Activated CD4-positive, alpha-beta memory T cell treated with anti-CD3 and anti-CD28 coated beads for 36 hours (primary cell): ENCODE results near the gene ATXN2. TPM values are rescaled to one million over a fixed set of nuclear protein-coding genes. Genes with fewer than 3 reads are reported as not detected.
"Not testable (repeated sequence)": the region's sequence is repeated elsewhere in the genome, so short reads cannot be mapped to it uniquely, and the experiment has no call there.

ENCODE experiments used
- CTCF ChIA-PET: fragments of 350-600 bp; sonication (Branson Sonifier 250); formaldehyde crosslinking; loops from one replicate; lab custom pipeline; 2021; ENCODE audit warnings: antibody characterized with exemption, inconsistent platforms; lab: Charles Lee
- POLR2A ChIA-PET: fragments of 350-600 bp; sonication (Branson Sonifier 250); formaldehyde crosslinking; loops from one replicate; lab custom pipeline; 2021; ENCODE audit warnings: antibody characterized with exemption; lab: Charles Lee
- DNase-seq: peaks from one replicate; pipeline ENCODE4 v3.0.0-alpha.2; 2020
- H3K27ac Mint-ChIP-seq: one replicate; pipeline ENCODE4 v1.8.0; 2021; ENCODE audit warnings: mixed read lengths
- H3K27me3 Mint-ChIP-seq: one replicate; pipeline ENCODE4 v1.8.0; 2021; ENCODE audit warnings: mixed read lengths
- H3K36me3 Mint-ChIP-seq: one replicate; pipeline ENCODE4 v1.8.0; 2021; ENCODE audit warnings: mixed read lengths
- H3K4me1 Mint-ChIP-seq: one replicate; pipeline ENCODE4 v1.8.0; 2021; ENCODE audit warnings: low read depth, mixed read lengths
- H3K4me3 Mint-ChIP-seq: one replicate; pipeline ENCODE4 v1.8.0; 2021; ENCODE audit warnings: mild to moderate bottlenecking, mixed read lengths
- H3K9me3 Mint-ChIP-seq: one replicate; pipeline ENCODE4 v1.8.0; 2021; ENCODE audit warnings: mixed read lengths
- intact Hi-C: fragments of 100-400 bp; cut with micrococcal nuclease; formaldehyde crosslinking; loops from one replicate; pipeline ENCODE4 v1.15.1; 2023
- total RNA-seq, 2 experiments: library from RNA; stranded (reverse); gene quantifications; one replicate each; pipeline ENCODE4 v1.2.3, GENCODE V29; 2021

The ATXN2 gene
- total RNA-seq, 2 experiments from 2014 or later: 38.2 to 39.4 TPM

- no peaks in the 10 kb centered on the region for H3K27me3 Mint-ChIP-seq
- no peaks in the 10 kb centered on the region for H3K4me1 Mint-ChIP-seq
- ChIA-PET CTCF (interaction anchor here (1.3 to 3.5 kb wide), 2 partner anchors 68 to 123 kb away, joined by 6 to 21 read pairs; no protein-coding TSS in a partner anchor), POLR2A (no interaction called here)
- H3K9me3 Mint-ChIP-seq: no peaks in the 10 kb centered on the region
- H3K4me3 Mint-ChIP-seq: no peak overlapping the region
- no peak for DNase-seq
- intact Hi-C loops: loop anchor here (1.0 kb wide), 1 partner anchor 117 kb away; no protein-coding TSS in a partner anchor
- peaks cover 12% of the 10 kb centered on the region for H3K36me3 Mint-ChIP-seq
- H3K27ac Mint-ChIP-seq: no peak overlapping the region
Measured at GRCh38 chr12:111519937-111520336, 79.2 kb downstream of the ATXN2 start.

DNA sequence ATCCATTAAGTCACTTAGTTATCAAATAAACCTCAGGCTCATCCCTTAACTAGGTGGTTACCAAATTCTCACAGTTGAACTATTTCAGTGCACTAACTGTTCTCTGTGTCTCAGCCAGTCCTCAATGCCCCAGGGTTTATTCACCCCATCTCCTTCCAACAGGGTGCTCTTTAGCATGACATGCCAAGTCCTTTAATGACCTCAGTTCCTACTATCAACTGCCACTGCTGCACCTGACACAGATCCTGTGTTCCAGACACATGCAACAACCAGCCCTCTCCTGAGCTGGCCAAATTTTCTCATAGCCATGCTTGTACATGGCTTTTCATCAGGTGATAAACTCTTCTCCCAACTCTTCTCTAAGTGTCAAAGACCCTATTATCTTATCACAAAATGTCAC, 80.0 kb downstream of the ATXN2 start:
- Mint-ChIP-seq H3K4me1 (no peaks in the 10 kb centered on the region), H3K4me3 (no peak overlapping the region), H3K27ac (no peak overlapping the region), H3K9me3 (no peaks in the 10 kb centered on the region), H3K27me3 (no peaks in the 10 kb centered on the region), H3K36me3 (peaks cover 8% of the 10 kb centered on the region)
- ChIA-PET CTCF (interaction anchor here (0.8 to 3.5 kb wide), 3 partner anchors 11 to 123 kb away, joined by 5 to 21 read pairs (median 6); no protein-coding TSS in a partner anchor), POLR2A (no interaction called here)
- intact Hi-C loops: no loop called here
- no peak for DNase-seq

GRCh38 chr12:111507719-111508118, 91.4 kb downstream of the ATXN2 start:
- H3K27ac Mint-ChIP-seq, DNase-seq, H3K9me3 Mint-ChIP-seq, POLR2A ChIA-PET, intact Hi-C loops, H3K4me3 Mint-ChIP-seq, H3K27me3 Mint-ChIP-seq: not testable (repeated sequence)
- CTCF ChIA-PET: interaction anchor here (1.4 to 1.7 kb wide), 2 partner anchors 9 to 111 kb away, joined by 3 to 11 read pairs; no protein-coding TSS in a partner anchor
- Mint-ChIP-seq H3K4me1 (peaks cover 11% of the 10 kb centered on the region), H3K36me3 (peaks cover 31% of the 10 kb centered on the region)

GRCh38 chr12:111507258-111507657, 91.9 kb downstream of the ATXN2 start:
- H3K9me3 Mint-ChIP-seq, DNase-seq, H3K4me3 Mint-ChIP-seq, H3K27ac Mint-ChIP-seq, H3K27me3 Mint-ChIP-seq, CTCF ChIA-PET, intact Hi-C loops, POLR2A ChIA-PET: not testable (repeated sequence)
- Mint-ChIP-seq H3K4me1 (peaks cover 11% of the 10 kb centered on the region), H3K36me3 (peaks cover 31% of the 10 kb centered on the region)

- no peak overlapping the region for H3K4me3 Mint-ChIP-seq
- no peaks in the 10 kb centered on the region for H3K27me3 Mint-ChIP-seq
- no peak for DNase-seq
- POLR2A ChIA-PET: no interaction called here
- H3K27ac Mint-ChIP-seq: no peak overlapping the region
- CTCF ChIA-PET: no interaction called here
- intact Hi-C loops: no loop called here
- H3K4me1 Mint-ChIP-seq: peaks cover 11% of the 10 kb centered on the region
- H3K36me3 Mint-ChIP-seq: peaks cover 27% of the 10 kb centered on the region
- no peaks in the 10 kb centered on the region for H3K9me3 Mint-ChIP-seq
Measured at GRCh38 chr12:111506260-111506659, 92.9 kb downstream of the ATXN2 start.

- peaks cover 11% of the 10 kb centered on the region for H3K4me1 Mint-ChIP-seq
- H3K27me3 Mint-ChIP-seq: no peaks in the 10 kb centered on the region
- no peak overlapping the region for H3K27ac Mint-ChIP-seq
- intact Hi-C loops: no loop called here
- peaks cover 26% of the 10 kb centered on the region for H3K36me3 Mint-ChIP-seq
- H3K4me3 Mint-ChIP-seq: no peak overlapping the region
- no peak for DNase-seq
- ChIA-PET CTCF (interaction anchor here (0.9 kb wide), 1 partner anchor 53 kb away, joined by 4 read pairs; no protein-coding TSS in a partner anchor), POLR2A (no interaction called here)
- no peaks in the 10 kb centered on the region for H3K9me3 Mint-ChIP-seq
Measured at GRCh38 chr12:111505601-111506036, 93.5 kb downstream of the ATXN2 start.

DNA sequence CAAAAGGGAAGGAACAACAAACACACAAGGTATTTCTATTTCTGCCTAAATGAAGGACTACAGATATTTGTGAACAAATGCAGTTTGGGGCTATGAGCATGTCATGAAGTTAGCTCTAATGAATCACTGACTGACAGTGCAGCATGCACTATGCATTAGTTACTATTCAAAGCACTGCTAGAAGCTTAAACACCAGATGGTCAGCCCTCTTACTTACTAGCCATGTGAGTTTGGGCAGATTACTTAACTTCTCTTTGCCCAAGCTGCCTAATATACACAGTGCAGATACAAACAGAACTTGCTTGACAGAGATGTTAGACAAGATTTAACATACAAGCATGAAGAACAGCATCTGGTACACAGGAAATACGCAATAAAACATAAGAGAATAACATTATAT, 96.0 kb downstream of the ATXN2 start:
- intact Hi-C loops: no loop called here
- POLR2A ChIA-PET: interaction anchor here (0.7 kb wide), 1 partner anchor 656 kb away, joined by 4 read pairs; no protein-coding TSS in a partner anchor
- H3K36me3 Mint-ChIP-seq: peaks cover 27% of the 10 kb centered on the region

GRCh38 chr12:111494676-111495075, 104.4 kb downstream of the ATXN2 start:
- no peak overlapping the region for H3K27ac Mint-ChIP-seq
- POLR2A ChIA-PET: interaction anchor here (0.7 kb wide), 1 partner anchor 21 kb away, joined by 3 read pairs; no protein-coding TSS in a partner anchor
- DNase-seq: no peak
- H3K4me3 Mint-ChIP-seq: no peak overlapping the region
- H3K9me3 Mint-ChIP-seq: no peaks in the 10 kb centered on the region
- H3K36me3 Mint-ChIP-seq: peaks cover 28% of the 10 kb centered on the region
- intact Hi-C loops: no loop called here
- CTCF ChIA-PET: interaction anchor here (1.2 kb wide), 1 partner anchor 43 kb away, joined by 3 read pairs; no protein-coding TSS in a partner anchor
- no peaks in the 10 kb centered on the region for H3K27me3 Mint-ChIP-seq
- H3K4me1 Mint-ChIP-seq: no peaks in the 10 kb centered on the region

More for the DNA sequence above, 96.0 kb downstream of the ATXN2 start:
- H3K9me3 Mint-ChIP-seq: no peaks in the 10 kb centered on the region
- H3K4me1 Mint-ChIP-seq: peaks cover 11% of the 10 kb centered on the region
- no peaks in the 10 kb centered on the region for H3K27me3 Mint-ChIP-seq
- CTCF ChIA-PET: no interaction called here
- DNase-seq: no peak
- no peak overlapping the region for H3K27ac Mint-ChIP-seq
- H3K4me3 Mint-ChIP-seq: no peak overlapping the region

DNA sequence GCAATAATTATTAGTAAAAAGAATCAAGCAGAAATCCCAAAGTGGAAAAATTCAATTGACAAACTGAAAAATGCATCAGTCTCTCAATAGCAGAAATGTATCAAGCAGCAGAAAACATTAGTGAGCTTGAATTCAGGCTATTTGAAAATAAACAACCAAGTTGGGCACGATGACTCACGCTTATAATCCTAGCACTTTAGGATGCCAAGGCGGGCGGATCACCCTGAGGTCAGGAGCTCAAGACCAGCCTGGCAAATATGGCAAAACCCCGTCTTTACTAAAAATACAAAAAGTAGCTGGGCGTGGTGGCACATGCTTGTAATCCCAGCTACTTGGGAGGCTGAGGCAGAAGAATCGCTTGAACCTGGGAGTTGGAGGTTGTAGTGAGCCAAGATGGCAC, 106.1 kb downstream of the ATXN2 start:
- H3K9me3 Mint-ChIP-seq, H3K4me1 Mint-ChIP-seq, H3K4me3 Mint-ChIP-seq, POLR2A ChIA-PET, H3K27me3 Mint-ChIP-seq, DNase-seq, H3K27ac Mint-ChIP-seq, intact Hi-C loops: not testable (repeated sequence)
- CTCF ChIA-PET: interaction anchor here (1.2 kb wide), 1 partner anchor 96 kb away, joined by 4 read pairs; no protein-coding TSS in a partner anchor
- H3K36me3 Mint-ChIP-seq: peaks cover 26% of the 10 kb centered on the region

DNA sequence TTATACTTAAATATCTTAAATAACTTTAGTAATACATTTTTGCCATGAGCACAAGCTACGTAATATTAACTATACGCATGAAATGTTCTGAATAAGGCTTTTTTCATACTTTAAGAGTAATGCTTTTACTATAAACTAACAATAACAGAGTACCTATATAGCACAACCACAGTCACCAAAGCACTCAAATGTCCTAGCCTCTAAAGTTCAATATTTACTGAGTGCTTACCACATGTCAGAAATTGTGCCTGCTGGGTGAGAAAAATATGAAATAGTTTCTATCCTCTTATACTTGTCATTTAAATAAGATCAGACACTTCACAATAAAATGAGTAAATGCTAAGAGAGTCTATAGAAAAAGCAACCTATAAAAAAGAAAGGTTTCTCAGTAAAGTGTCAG, 110.3 kb downstream of the ATXN2 start:
- intact Hi-C loops: no loop called here
- ChIA-PET CTCF (interaction anchor here (0.9 kb wide), 1 partner anchor 92 kb away, joined by 3 read pairs; no protein-coding TSS in a partner anchor), POLR2A (no interaction called here)
- Mint-ChIP-seq H3K9me3 (no peaks in the 10 kb centered on the region), H3K4me3 (no peak overlapping the region), H3K27me3 (no peaks in the 10 kb centered on the region), H3K4me1 (no peaks in the 10 kb centered on the region), H3K27ac (no peak overlapping the region), H3K36me3 (peaks cover 27% of the 10 kb centered on the region)
- DNase-seq: no peak

DNA sequence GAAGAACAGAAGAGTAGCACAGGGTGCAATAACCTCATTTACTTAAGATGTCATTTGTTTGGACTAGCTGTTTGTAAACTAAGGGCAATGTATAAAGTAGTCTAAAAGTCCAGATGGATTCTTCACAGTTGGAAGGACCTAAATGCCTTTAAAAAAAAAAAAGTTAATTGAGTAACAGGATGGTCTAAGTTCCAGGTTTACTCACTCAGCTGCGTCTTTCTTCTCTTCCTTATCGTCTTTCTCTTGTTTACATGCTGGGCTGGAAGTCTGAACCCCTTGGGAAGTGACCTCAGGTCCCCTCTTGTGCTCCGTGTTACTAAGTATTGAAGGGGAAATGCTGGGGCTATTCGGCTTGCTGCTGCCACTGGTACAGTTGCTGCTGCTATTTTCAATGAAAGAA, 110.8 kb downstream of the ATXN2 start:
- POLR2A ChIA-PET: no interaction called here
- no peaks in the 10 kb centered on the region for H3K27me3 Mint-ChIP-seq
- CTCF ChIA-PET: interaction anchor here (0.7 to 1.9 kb wide), 3 partner anchors 91 to 1000 kb away, joined by 3 to 7 read pairs (median 3); no protein-coding TSS in a partner anchor
- H3K4me1 Mint-ChIP-seq: no peaks in the 10 kb centered on the region
- peaks cover 32% of the 10 kb centered on the region for H3K36me3 Mint-ChIP-seq
- no peak overlapping the region for H3K27ac Mint-ChIP-seq
- H3K9me3 Mint-ChIP-seq: no peaks in the 10 kb centered on the region
- intact Hi-C loops: no loop called here
- DNase-seq: no peak
- H3K4me3 Mint-ChIP-seq: no peak overlapping the region

DNA sequence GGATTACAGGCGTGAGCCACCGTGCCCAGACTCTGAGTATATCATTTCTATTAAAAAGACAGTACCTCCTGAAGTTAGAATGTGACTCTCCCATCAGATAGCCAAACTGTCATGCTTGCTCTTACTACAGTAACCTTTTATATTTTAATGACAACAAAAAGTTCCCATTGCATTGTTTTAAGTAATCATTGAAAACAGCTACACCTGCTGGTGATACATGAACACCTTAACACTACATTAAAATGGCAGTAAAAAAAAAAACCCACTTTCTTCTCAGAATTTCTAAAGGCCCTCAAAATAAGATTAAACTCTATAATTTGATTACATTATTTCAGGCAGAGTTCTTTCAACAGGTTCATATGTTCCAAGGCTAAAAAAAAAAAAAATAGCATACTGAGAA, 116.7 kb downstream of the ATXN2 start:
- no peaks in the 10 kb centered on the region for H3K27me3 Mint-ChIP-seq
- H3K36me3 Mint-ChIP-seq: peaks cover 24% of the 10 kb centered on the region

More for the DNA sequence above, 116.7 kb downstream of the ATXN2 start:
- Mint-ChIP-seq H3K4me1 (no peaks in the 10 kb centered on the region), H3K9me3 (no peaks in the 10 kb centered on the region), H3K27ac (no peak overlapping the region), H3K4me3 (no peak overlapping the region)
- intact Hi-C loops: no loop called here
- CTCF ChIA-PET: interaction anchor here (0.7 to 4.8 kb wide), 5 partner anchors 31 to 589 kb away, joined by 3 to 39 read pairs (median 4); no protein-coding TSS in a partner anchor
- POLR2A ChIA-PET: no interaction called here
- no peak for DNase-seq
